GM19397 (cell line): ENCODE data around the gene PPARG.
"Not testable (repeated sequence)": the region's sequence is repeated elsewhere in the genome, so short reads cannot be mapped to it uniquely, and the experiment has no call there.

Experiments used
- ATAC-seq: cut with Tn5 transposase; IDR thresholded peaks from one replicate; pipeline ENCODE4 v1.9.1; 2021; ENCODE audit warnings: mild to moderate bottlenecking, moderate library complexity; ENCODE audit not compliant: unreplicated experiment

PPARG gene

GRCh38 chr3:12370758-12371157 lies 81.9 kb downstream of the PPARG start:
- no peak for ATAC-seq

- no peak for ATAC-seq
These were observed 82.8 kb downstream of the PPARG start for GRCh38 chr3:12371525-12372140.

- no peak for ATAC-seq
These were observed 83.9 kb downstream of the PPARG start for GRCh38 chr3:12372741-12373280.

GRCh38 chr3:12375572-12375971 lies 86.7 kb downstream of the PPARG start:
- no peak for ATAC-seq

- ATAC-seq = no peak
These were observed 91.0 kb downstream of the PPARG start for GRCh38 chr3:12379640-12380429.

GRCh38 chr3:12380461-12380860 lies 91.6 kb downstream of the PPARG start:
- ATAC-seq = no peak

- ATAC-seq = no peak
These were observed 92.3 kb downstream of the PPARG start for GRCh38 chr3:12381199-12381598.

GRCh38 chr3:12383218-12383617 lies 94.3 kb downstream of the PPARG start:
- ATAC-seq = no peak

- ATAC-seq = no peak
These were observed 95.8 kb downstream of the PPARG start for GRCh38 chr3:12384451-12385233.

GRCh38 chr3:12386514-12387291 lies 97.8 kb downstream of the PPARG start:
- not testable (repeated sequence) for ATAC-seq

GRCh38 chr3:12388185-12388584 lies 99.3 kb downstream of the PPARG start:
- no peak for ATAC-seq

GRCh38 chr3:12392101-12392878 lies 103.4 kb downstream of the PPARG start:
- ATAC-seq = no peak

- no peak for ATAC-seq
These were observed 105.0 kb downstream of the PPARG start for GRCh38 chr3:12393894-12394293.

- peak; percentile 4 for ATAC-seq
These were observed 105.8 kb downstream of the PPARG start for GRCh38 chr3:12394569-12395271.

GRCh38 chr3:12395349-12396012 lies 106.6 kb downstream of the PPARG start:
- peak; percentile 92 for ATAC-seq

GRCh38 chr3:12396471-12396870 lies 107.6 kb downstream of the PPARG start:
- ATAC-seq = no peak

- no peak for ATAC-seq
These were observed 110.4 kb downstream of the PPARG start for GRCh38 chr3:12399226-12399625.

- no peak for ATAC-seq
These were observed 111.8 kb downstream of the PPARG start for GRCh38 chr3:12400616-12401194.
